MCF 10A (cell line): ENCODE data around the gene LPAR3. TPM values are rescaled to one million over a fixed set of nuclear protein-coding genes. Genes with fewer than 3 reads are reported as not detected.
"Not testable (repeated sequence)": the region's sequence is repeated elsewhere in the genome, so short reads cannot be mapped to it uniquely, and the experiment has no call there.

Source experiments
- BruUV-seq: library from RNA; stranded (reverse); fragments of 400-500 nt; replicated peaks from 2 replicates; lab custom pipeline; 2021; lab: Mats Ljungman, UMichigan
- CTCF ChIA-PET: fragments of 300-600 bp; sonication (Branson Sonifier 250); formaldehyde crosslinking; extraction: SDS; loops from one replicate; lab custom pipeline; 2021; ENCODE audit warnings: antibody characterized with exemption, inconsistent platforms; lab: Yijun Ruan, JAX
- POLR2A ChIA-PET: fragments of 300-600, 350-650 bp; sonication (Branson Sonifier 250); formaldehyde crosslinking; extraction: SDS; loops from one replicate; lab custom pipeline; 2020; ENCODE audit warnings: antibody characterized with exemption, inconsistent platforms; lab: Yijun Ruan, JAX
- DNase-seq: peaks from one replicate; pipeline ENCODE4 v3.0.0-alpha.2; 2018; ENCODE audit not compliant: unreplicated experiment
- H3K27ac Mint-ChIP-seq: one replicate; pipeline ENCODE4 v1.8.0; 2022; ENCODE audit warnings: mild to moderate bottlenecking, low read depth, mixed read lengths; ENCODE audit not compliant: unreplicated experiment
- H3K27me3 Mint-ChIP-seq: one replicate; pipeline ENCODE4 v1.8.0; 2022; ENCODE audit warnings: mixed read lengths; ENCODE audit not compliant: insufficient read depth, unreplicated experiment
- H3K36me3 Mint-ChIP-seq: one replicate; pipeline ENCODE4 v1.8.0; 2022; ENCODE audit warnings: mild to moderate bottlenecking, moderate library complexity, mixed read lengths; ENCODE audit not compliant: insufficient read depth, unreplicated experiment
- H3K4me1 Mint-ChIP-seq: one replicate; pipeline ENCODE4 v1.8.0; 2022; ENCODE audit warnings: mixed read lengths; ENCODE audit not compliant: insufficient read depth, unreplicated experiment
- H3K4me3 Mint-ChIP-seq: one replicate; pipeline ENCODE4 v1.8.0; 2022; ENCODE audit warnings: mild to moderate bottlenecking, moderate library complexity, mixed read lengths; ENCODE audit not compliant: unreplicated experiment
- H3K9me3 Mint-ChIP-seq: one replicate; pipeline ENCODE4 v1.8.0; 2022; ENCODE audit warnings: mixed read lengths; ENCODE audit not compliant: unreplicated experiment
- intact Hi-C: fragments of 100-400 bp; cut with micrococcal nuclease; formaldehyde crosslinking; loops from 2 replicates; pipeline ENCODE4 v1.14.1; 2022
- total RNA-seq: library from RNA; stranded (reverse); gene quantifications from 2 replicates; pipeline ENCODE4 v1.2.3, GENCODE V29; 2022
- TF ChIP-seq, protein P1 (sequence below): fragments of 200-600 bp; IDR thresholded peaks from one replicate; pipeline ENCODE4 v1.8.0; 2022; ENCODE audit warnings: antibody characterized with exemption, mild to moderate bottlenecking; ENCODE audit not compliant: unreplicated experiment

The LPAR3 gene
- total RNA-seq, 1 experiment from 2014 or later = 1.0 TPM

DNA sequence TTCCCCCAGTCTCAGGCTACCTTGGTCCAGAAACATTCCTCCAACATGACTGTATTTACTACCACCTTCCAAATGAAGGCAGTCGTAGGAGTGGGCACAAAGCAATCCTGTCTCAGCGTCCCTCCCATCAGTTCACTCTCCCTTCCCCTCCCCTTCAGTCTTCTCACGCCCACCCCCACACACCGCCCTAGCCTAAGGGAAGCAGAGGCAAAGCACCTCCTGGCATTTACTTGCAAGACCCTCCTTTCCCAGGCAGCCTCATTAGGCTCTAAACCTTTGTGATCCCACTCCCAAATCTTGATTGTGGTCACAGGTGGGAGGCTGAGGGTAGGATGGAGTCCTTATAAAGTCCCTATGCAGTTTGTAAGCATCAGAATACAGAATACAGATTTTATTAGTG lies 23.9 kb upstream of the LPAR3 start:
- ChIA-PET CTCF (no interaction called here), POLR2A (no interaction called here)
- no peaks in the 10 kb centered on the region for H3K36me3 Mint-ChIP-seq
- BruUV-seq = no TSS peak
- TF ChIP-seq, protein P1, sequence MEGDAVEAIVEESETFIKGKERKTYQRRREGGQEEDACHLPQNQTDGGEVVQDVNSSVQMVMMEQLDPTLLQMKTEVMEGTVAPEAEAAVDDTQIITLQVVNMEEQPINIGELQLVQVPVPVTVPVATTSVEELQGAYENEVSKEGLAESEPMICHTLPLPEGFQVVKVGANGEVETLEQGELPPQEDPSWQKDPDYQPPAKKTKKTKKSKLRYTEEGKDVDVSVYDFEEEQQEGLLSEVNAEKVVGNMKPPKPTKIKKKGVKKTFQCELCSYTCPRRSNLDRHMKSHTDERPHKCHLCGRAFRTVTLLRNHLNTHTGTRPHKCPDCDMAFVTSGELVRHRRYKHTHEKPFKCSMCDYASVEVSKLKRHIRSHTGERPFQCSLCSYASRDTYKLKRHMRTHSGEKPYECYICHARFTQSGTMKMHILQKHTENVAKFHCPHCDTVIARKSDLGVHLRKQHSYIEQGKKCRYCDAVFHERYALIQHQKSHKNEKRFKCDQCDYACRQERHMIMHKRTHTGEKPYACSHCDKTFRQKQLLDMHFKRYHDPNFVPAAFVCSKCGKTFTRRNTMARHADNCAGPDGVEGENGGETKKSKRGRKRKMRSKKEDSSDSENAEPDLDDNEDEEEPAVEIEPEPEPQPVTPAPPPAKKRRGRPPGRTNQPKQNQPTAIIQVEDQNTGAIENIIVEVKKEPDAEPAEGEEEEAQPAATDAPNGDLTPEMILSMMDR = no peak
- intact Hi-C loops = no loop called here
- no peak for DNase-seq
- H3K9me3 Mint-ChIP-seq = no peaks in the 10 kb centered on the region
- H3K4me3 Mint-ChIP-seq = no peak overlapping the region
- no peak overlapping the region for H3K27ac Mint-ChIP-seq
- H3K27me3 Mint-ChIP-seq = no peaks in the 10 kb centered on the region
- H3K4me1 Mint-ChIP-seq = peaks cover 16% of the 10 kb centered on the region

DNA sequence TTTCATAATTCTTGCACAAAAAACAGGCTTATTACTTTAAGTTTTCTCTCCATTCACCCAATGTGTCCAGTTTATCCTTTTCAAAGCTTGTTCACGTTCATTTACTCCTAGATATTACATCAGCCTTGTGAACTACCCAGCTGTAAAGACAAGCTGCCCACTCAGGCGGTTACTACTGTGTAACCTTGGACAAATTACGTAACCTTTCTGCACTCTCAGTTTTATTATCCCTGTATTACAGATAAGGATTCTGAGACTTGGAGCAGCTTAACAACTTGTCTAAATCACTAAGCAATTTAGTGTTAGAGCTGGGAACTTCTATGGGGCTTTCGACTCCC lies 20.5 kb upstream of the LPAR3 start:
- ChIA-PET POLR2A (interaction anchor here (0.6 to 2.4 kb wide), 8 partner anchors 10 to 809 kb away, joined by 3 to 7 read pairs (median 4); no protein-coding TSS in a partner anchor), CTCF (interaction anchor here (0.7 to 2.0 kb wide), 3 partner anchors 28 to 71 kb away, joined by 3 to 7 read pairs (median 4); no protein-coding TSS in a partner anchor)

DNA sequence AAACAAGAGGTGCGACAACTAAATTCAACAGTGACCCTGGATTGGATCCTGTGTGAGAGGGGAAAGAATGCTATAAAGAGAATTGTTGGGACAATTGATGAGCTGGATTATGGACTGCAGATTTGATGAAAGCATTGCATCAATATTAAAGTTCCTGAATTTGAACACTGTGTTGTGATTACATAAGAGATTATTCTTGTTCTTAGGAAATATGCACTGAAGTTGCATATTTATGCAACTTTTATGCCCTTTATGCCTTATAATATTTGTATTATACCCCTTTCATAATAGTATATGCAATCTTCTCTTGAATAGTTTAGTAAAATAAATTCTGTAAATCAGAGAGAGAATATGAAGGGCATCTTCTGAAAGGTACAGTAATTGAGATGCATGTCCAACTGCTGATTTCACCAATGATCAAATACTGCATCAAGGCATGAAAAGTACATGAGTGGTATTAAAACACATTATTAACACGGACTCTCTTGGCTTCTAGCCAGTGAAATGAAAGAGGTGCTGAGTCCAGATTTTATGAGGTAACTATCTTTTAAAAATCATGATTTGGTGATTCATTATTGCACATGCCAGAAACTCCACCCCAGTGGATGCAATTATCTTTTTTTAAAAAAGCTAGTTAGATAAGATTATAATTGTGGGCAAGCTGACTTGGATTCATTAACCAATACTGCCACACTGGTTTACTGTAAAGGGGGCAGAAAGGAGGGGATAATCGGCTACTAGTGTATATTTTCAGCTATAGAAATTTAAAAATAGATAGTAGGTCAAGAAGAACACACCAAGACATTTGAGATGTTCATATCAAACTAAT lies 19.9 kb upstream of the LPAR3 start:
- TF ChIP-seq, protein P1 = no peak
- CTCF ChIA-PET = interaction anchor here (0.7 to 2.0 kb wide), 3 partner anchors 27 to 71 kb away, joined by 3 to 7 read pairs (median 4); no protein-coding TSS in a partner anchor

More for the DNA sequence above, 20.5 kb upstream of the LPAR3 start:
- Mint-ChIP-seq H3K27me3 (no peaks in the 10 kb centered on the region), H3K4me1 (peaks cover 16% of the 10 kb centered on the region), H3K9me3 (no peaks in the 10 kb centered on the region), H3K27ac (no peak overlapping the region), H3K36me3 (no peaks in the 10 kb centered on the region), H3K4me3 (no peak overlapping the region)
- BruUV-seq = no TSS peak
- peak; percentile 58 for DNase-seq
- intact Hi-C loops = loop anchor here (5.0 kb wide), 1 partner anchor 131 kb away; no protein-coding TSS in a partner anchor
- TF ChIP-seq, protein P1 = no peak

DNA sequence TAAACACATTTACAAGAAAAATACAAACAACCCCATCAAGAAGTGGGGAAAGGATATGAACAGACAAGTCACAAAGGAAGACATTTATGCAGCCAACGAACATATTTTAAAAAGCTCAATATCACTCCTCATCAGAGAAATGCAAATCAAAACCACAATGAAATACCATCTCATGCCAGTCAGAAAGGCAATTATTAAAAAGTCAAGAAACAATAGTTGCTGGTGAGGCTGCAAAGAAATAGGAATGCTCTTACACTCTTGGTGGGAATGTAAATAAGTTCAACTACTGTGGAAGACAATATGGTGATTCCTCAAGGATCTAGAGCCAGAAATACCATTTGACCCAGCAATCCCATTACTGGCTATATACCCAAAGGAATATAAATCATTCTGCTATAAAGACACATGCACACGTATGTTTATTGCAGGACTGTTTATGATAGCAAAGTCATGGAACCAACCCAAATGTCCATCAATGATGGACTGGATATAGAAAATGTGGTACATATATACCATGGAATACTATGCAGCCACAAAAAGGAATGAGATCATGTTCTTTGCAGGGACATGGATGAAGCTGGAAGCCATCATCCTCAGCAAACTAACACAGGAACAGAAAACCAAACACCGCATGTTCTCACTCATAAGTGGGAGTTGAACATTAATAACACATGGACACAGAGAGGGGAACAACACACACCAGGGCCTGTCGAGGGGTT lies 15.9 kb upstream of the LPAR3 start:
- intact Hi-C loops, H3K36me3 Mint-ChIP-seq, DNase-seq, H3K27ac Mint-ChIP-seq, POLR2A ChIA-PET, BruUV-seq, H3K27me3 Mint-ChIP-seq, H3K9me3 Mint-ChIP-seq, H3K4me3 Mint-ChIP-seq: not testable (repeated sequence)
- CTCF ChIA-PET = interaction anchor here (1.6 kb wide), 1 partner anchor 26 kb away, joined by 6 read pairs; no protein-coding TSS in a partner anchor
- peaks cover 22% of the 10 kb centered on the region for H3K4me1 Mint-ChIP-seq

More for the DNA sequence above, 19.9 kb upstream of the LPAR3 start:
- H3K9me3 Mint-ChIP-seq = no peaks in the 10 kb centered on the region
- H3K4me3 Mint-ChIP-seq = no peak overlapping the region
- BruUV-seq = no TSS peak
- no peaks in the 10 kb centered on the region for H3K27me3 Mint-ChIP-seq
- intact Hi-C loops = loop anchor here (5.0 kb wide), 1 partner anchor 131 kb away; no protein-coding TSS in a partner anchor
- H3K4me1 Mint-ChIP-seq = peaks cover 16% of the 10 kb centered on the region
- DNase-seq = peak; percentile 43
- H3K27ac Mint-ChIP-seq = no peak overlapping the region
- H3K36me3 Mint-ChIP-seq = no peaks in the 10 kb centered on the region
- POLR2A ChIA-PET = interaction anchor here (0.6 to 2.4 kb wide), 7 partner anchors 15 to 808 kb away, joined by 3 to 7 read pairs (median 3); no protein-coding TSS in a partner anchor
